Stimulated activated CD4-positive, alpha-beta T cell treated with anti-CD3 and anti-CD28 coated beads, Interleukin-2, amount 100 ng/mL, for 48 hours (primary cell): ENCODE results near the gene RPS6KA4.
A peak's percentile ranks its signal among the peaks of the same experiment; 100 is the strongest.

Experiments used
- DNase-seq, 2 donors: peaks; one replicate each; pipeline ENCODE4 v3.0.0-alpha.2; 2020

The RPS6KA4 gene

DNA sequence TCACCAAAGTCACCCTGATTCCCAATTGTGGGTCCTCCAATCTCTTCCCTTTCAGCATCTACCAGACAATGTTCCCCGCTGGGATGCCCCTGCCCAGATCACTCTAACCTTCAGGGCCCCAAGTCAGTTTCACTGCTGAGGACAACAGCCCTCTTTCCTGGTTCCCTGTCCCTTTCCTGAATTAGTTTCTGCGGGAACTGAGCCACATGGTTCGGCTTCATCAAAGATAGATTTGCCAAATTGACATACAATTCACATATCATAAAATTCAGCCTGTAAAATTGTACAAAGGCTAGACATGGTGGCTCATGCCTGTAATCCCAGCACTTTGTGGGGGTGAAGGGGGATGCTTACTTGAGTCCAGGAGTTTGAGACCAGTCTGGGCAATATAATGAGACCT, 31.0 kb upstream of the RPS6KA4 start:
- no peak for DNase-seq

DNA sequence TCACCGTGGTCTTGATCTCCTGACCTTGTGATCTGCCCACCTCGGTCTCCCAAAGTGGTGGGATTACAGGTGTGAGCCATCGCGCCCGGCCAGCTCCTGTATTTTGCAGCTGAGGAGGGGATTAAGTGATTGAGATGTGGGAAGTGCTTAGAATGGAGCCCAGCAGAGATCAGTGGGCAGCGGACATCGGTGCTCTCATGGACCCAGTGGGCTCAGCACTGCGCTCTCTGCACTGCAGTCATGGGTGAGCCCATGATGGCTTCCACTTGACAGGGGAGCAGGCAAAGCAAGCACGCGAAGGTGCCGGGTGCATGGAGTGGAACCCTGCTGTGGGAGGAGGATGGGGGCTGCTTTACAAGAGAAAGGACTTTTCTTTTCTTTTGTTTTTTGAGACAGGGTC, 28.1 kb upstream of the RPS6KA4 start:
- no peak for DNase-seq

DNA sequence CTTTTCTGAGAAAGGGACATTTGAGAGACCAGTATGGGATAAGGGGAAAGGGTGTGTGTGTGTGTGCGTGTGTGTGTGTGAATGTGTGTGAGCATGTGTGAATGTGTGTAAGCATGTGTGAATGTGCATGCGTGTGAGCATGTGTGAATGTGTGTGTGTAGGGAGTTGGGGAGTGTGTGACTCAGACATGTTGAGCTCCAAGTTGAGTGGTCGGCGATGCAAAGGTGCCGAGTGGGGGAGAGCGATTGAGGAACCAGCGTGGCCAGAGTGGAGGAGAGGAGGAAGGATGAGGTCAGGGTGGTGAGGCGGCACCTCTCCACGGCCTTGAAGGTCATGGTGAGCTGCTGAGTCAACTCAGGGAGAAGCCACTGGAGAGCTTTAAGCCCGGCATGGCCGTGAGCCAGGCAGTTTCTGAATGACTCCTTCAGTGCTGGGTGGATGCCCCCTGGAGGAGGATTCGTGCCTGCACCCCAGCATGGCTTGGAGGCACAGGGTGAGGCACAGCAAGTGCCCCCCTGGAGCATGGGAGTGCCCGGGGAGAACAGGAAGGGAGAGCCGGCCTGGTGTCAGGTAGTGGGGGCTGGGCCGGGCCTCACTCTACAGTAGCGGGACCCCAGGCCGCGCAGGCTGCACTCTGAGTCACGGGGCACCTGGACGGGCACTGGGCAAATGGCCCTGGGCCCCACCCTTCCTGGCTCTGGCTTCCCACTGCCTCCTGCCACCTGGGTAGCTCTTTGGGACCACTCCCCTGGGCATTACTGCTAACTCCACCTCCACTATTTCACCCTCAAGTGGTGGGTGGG, 27.2 kb upstream of the RPS6KA4 start:
- DNase-seq: peak; percentile 67 to 69

DNA sequence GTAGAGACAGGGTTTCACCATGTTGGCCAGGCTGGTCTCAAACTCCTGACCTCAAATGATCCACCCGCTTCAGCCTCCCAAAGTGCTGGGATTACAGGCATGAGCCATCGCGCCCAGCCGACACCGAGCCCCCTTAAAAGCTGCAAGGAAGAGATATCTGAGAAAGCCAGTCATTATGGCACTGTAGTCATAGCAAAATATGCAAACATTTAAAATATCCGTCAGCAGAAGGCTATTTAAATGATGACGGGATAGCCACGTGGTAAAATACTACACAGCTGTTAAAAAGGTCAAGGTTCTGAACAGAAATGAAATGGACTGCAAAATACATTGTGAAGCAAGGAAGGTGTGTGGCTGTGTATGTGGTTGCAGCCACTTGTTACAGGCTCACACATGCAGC, 25.4 kb upstream of the RPS6KA4 start:
- no peak for DNase-seq

DNA sequence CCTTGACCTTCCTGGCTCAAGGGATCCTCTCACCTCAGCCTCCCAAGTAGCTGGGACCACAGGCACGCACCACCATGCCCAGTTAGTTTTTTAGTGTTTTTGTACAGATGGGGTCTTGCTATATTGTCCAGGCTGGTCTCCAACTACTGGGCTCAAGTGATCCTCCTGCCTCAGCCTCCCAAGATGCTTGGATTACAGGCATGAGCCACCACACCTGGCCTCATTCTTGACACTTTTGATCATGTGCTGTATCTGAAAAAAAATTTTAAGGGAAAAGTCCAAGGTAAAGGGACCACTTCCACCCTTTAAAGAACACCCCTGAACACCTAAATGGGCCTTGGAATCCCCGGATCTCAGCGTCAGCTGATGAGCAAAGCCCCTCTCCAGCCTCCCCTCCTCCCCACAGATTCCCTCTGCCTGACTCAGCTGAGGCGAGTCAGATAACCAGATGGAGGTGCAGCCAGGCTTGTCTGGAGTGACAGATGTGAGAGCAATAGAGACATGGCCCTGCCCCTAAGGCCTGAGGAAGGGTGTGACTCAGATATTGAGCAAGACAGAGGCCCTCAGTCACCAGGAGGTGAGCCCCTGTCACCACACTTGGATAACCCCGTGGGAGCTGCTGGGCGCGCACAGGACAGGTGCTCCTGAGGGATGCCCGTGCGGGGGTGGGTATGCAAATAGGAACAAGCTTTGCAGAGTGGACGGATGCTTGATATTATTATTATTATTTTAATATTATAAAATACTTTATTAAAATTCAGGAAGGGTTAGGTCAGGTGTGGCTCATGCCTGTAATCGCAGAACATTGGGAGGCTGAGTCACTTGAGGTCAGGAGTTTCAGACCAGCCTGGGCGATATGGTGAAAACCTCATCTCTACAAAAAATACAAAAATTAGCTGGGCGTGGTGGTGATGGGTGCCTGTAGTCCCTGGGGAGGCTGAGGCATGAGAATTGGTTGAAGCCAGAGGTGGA, 23.9 kb upstream of the RPS6KA4 start:
- peak in 1 of 2 donors; percentile 46 for DNase-seq

DNA sequence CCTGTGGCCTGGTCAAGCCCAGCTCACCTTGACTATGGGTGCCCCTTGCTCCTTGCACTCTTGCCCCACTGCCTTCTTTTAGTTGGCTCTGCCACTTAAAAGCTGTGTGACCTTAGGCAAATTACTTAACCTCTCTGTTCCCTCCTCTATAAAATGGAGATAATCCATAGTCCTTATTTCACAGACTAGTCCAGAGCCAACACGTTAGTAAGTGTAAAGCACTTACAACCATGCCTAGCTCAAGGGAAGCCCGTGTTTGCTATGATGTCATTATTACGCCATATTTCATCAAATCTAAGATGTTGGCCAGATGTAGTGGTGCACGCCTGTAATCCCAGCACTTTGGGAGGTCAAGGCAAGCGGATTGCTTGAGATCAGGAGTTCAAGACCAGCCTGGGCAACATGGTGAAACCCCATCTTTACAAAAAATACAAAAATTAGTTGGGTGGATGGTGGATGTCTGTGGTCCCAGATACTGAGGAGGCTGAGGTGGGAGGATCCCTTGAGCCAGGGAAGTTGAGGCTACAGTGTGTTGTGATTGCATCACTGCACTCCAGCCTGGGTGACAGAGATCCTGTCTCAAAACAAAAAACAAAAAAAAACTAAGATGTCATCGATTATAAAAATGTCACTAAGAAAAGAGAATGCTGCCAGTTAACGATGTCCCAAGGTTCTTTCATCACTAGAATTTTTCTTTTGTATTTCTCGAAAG, 21.3 kb upstream of the RPS6KA4 start:
- DNase-seq: no peak

DNA sequence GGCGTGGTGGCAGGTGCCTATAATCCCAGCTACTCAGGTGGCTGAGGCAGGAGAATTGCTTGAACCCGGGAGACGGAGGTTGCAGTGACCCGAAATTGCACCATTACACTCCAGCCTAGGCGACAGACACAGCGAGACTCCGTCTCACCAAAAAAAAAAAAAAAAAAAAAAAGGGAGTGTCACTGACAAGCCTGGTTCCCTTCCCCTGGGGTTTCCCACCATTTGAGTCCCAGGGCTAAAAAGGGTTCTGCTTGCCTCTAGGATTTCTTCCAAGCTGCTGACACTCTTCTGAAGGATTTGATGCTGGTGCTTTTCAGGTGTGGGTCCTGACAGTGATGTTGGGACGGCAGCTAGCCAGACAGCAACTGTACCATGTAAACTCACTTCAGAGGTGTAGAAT, 20.2 kb upstream of the RPS6KA4 start:
- no peak for DNase-seq

DNA sequence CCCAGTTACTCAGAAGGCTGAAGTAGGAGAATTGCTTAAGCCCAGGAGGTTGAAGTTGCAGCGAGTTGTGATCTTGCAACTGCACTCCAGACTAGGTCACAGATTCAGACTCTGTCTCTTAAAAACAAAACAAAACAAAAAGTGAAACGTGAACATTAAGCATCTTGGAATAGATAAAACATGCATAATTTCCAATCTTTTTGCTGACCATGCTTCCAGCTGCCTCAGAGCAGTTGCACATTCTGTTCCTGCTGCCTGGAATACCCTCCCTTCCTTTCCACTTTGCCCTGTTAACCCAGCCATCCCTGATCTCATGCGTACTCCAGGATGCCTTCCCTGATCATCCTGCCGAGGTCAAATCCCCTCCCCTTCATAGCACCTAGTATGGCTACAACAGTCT, 19.7 kb upstream of the RPS6KA4 start:
- no peak for DNase-seq

DNA sequence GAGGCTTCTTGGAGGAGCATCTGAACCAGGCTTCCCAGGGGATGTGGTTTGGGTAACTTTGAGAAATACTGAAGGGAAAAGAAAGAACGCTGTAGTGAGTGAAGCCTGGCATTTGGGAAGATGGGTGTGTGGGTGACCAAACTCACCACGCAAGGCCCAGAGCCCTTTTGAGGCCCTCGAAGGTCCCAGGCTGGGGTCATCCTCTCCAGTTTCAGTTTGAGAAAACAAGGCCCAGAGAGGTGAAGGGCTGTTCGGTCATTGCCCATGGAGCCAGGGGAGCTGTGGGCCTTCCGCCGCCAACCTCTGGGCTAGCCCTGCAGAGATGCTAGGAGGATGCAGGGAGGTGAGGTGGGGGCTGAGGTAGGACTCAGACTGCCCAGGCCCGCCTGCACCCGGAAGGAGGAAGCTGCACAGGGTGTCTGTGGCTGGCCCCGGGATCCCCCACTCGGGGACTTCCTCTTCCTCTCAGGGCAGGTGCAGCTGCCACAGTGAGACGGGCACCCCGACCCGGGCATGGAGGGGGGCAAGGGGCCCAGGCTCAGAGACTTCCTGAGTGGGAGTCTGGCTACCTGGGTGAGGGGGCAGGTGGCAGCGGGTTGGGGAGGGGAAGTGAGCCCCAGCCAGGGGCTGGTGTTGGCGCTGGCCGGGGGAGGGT, 19.1 kb upstream of the RPS6KA4 start, which contains the start of gene CCDC88B:
Gene CCDC88B (plus strand): TSS at position 451 of the 655 bp plus-strand sequence. CDS start 63 bp downstream, at position 514.
- peak; percentile 62 to 74 for DNase-seq

DNA sequence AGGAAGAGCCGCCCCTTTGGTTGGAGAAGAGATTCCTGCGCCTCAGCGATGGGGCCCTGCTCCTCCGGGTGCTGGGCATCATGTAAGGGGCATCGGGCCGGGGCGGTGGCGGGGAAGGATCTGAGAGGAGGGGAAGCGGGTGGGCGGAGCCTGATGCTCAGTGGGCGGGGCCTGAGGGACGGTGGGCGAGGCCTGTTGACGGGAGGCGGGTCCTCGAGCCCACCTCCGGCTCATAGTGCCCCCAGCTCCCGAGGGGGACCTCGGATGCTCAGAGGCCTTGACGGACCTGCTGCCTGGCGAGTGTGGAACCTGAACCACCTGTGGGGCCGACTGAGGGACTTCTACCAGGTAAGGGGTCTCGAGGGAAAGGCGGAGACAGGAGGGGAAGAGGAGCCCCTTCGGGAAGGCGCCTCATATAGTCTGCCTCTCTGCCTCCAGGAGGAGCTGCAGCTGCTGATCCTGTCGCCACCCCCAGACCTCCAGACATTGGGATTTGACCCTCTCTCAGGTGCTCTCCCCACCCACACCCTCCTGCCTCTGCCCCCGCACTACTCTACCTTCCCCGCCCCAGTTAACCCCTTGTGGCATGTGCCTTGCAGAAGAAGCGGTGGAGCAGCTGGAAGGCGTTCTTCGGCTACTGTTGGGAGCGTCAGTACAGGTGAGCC, 18.2 kb upstream of the RPS6KA4 start:
- peak; percentile 77 to 89 for DNase-seq

DNA sequence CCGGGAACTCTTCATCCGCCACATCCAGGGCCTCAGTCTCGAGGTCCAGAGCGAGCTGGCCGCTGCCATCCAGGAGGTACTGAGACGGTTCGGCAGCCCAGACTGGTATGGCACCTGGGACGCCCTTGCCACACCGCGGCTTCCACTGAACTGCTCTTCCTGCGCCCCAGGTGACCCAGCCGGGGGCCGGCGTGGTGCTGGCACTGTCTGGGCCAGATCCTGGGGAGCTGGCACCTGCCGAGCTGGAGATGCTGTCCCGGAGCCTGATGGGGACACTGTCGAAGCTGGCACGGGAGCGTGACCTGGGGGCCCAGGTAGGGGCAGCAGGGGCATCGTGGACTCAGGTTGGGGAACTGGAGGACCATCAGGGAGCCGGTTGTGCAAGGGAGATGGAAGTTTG, 17.5 kb upstream of the RPS6KA4 start:
- no peak for DNase-seq

DNA sequence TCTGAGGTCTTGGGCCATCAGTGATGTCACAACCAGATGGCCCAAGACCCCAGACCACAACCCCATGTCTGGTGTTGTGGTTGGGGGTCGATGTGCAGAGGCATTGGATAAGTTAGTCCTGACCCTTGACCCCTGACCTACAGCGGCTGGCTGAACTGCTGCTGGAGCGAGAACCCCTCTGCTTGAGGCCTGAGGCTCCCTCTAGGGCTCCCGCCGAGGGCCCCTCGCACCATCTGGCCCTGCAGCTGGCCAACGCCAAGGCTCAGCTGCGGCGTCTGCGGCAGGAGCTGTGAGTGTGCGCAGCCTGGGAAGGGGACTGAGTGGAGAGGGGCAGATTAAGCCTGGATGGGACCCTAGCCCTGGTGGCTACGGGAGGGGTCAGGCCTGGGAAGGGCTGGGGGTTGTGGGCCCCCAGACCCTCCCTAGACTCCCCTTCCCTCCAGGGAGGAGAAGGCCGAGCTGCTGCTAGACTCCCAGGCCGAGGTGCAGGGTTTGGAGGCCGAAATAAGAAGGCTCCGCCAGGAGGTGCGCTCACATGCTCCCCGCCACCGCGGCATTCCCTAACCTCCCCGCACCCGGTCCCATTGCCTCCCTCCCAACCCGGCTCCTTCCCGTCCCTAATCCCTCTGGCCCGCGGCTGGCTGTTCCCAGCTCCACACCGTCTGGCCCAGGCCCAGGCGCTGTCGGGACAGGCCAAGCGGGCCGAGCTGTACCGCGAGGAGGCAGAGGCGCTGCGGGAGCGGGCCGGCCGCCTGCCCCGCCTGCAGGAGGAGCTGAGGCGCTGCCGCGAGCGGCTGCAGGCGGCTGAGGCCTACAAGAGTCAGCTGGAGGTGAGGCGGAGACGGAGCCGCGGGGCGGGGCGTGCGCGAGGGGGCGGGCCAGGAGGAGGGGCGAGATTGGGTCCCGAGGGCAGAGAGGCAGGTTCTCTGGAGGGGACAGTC, 16.8 kb upstream of the RPS6KA4 start:
- DNase-seq: peak; percentile 93 to 95

DNA sequence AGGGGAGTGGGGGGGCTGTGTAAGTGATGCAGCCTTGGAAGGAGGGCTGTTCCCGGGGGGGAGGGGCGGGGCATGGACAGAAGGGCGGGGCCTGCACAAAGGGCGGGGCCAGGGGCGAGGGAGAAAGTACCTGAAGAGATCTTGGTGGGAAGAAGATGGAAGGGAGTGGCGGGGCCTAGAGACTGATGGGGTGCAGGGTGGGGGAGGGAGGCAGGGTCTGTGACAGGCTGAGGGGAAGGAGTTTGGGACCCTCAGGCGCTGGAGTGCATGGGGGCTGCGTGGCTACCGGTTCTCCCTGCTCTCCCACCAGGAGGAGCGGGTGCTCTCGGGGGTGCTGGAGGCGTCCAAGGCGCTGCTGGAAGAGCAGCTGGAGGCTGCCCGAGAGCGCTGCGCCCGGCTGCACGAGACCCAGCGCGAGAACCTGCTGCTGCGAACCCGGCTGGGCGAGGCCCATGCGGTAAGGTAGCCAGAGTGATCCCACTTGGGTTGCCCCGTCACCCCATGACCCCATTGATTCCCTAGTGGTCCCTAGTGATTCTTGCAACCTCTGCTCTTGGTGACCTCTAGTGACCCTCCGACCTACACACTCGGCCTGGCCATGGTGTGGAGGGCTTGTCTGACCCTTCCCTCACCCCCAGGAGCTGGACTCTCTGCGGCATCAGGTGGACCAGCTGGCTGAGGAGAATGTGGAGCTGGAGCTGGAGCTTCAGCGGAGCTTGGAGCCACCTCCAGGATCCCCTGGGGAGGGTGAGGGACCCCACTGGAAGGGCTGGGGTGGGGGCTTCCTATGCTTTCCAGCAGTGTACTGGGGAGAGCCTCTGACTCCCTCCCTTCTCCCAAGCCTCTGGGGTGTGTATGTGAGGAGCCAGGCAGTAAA, 15.9 kb upstream of the RPS6KA4 start:
- no peak for DNase-seq

DNA sequence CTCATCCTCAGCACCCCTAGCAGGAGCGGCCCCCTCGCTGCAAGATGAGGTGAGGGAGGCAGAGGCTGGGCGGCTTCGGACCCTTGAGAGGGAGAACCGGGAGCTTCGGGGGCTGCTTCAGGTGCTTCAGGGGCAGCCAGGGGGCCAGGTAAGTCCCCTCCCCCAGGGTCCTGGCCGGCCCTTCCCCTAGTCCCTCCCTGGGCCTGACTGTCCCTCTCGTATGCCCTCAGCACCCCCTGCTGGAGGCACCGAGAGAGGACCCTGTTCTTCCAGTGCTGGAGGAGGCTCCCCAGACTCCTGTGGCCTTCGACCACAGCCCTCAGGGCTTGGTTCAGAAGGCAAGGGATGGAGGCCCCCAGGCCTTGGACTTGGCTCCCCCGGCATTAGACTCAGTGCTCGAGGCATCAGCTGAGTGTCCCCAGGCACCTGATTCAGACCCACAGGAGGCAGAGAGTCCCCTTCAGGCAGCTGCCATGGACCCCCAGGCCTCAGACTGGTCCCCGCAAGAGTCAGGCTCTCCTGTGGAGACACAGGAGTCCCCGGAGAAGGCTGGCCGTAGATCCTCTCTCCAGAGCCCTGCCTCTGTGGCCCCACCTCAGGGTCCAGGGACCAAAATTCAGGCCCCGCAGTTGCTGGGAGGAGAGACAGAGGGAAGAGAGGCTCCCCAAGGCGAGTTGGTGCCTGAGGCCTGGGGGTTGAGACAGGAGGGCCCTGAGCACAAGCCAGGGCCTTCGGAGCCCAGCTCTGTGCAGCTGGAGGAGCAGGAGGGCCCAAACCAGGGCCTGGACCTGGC, 15.0 kb upstream of the RPS6KA4 start:
- no peak for DNase-seq

DNA sequence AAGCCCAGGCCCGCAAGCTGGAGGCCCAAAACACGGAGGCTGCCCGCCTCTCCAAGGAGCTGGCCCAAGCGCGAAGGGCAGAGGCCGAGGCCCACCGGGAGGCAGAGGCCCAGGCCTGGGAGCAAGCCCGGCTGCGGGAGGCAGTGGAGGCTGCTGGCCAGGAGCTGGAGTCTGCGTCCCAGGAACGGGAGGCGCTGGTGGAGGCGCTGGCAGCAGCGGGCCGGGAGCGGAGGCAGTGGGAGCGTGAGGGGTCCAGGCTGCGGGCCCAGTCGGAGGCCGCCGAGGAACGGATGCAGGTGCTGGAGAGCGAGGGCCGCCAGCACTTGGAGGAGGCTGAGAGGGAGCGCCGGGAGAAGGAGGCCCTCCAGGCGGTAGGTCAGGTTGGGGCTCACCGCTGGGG, 14.2 kb upstream of the RPS6KA4 start:
- no peak for DNase-seq

DNA sequence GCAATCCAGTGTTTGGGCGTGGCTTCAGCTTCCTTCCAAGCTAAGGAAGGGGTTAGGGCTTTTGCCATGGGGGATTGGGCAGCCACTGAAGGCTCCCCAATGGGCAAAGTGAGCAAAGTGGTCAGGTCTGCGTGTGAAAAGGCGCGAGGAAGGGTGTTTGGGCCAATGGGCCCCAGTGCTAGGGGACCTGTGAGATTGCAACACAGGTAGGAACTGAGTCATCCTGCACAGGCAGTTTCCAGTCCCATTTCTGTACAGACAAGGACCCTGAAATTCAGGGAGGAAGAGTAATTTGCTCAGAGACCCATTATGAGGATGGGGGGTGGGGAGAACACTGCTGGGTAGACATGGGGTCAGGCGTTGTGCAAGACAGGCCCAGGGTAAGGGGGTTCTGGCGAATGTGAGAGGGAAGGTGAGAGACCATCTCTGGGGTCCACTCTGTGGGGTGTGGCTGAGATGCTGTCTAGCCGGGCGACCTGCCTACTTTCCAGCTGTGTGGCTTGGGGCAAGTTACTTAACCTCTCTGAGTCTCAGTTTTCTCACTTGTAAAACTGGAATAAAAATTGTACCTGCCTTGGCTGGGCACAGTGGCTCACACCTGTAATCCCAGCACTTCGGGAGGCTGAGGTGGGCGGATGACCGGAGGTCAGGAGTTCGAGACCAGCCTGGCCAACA, 11.6 kb upstream of the RPS6KA4 start:
- no peak for DNase-seq

DNA sequence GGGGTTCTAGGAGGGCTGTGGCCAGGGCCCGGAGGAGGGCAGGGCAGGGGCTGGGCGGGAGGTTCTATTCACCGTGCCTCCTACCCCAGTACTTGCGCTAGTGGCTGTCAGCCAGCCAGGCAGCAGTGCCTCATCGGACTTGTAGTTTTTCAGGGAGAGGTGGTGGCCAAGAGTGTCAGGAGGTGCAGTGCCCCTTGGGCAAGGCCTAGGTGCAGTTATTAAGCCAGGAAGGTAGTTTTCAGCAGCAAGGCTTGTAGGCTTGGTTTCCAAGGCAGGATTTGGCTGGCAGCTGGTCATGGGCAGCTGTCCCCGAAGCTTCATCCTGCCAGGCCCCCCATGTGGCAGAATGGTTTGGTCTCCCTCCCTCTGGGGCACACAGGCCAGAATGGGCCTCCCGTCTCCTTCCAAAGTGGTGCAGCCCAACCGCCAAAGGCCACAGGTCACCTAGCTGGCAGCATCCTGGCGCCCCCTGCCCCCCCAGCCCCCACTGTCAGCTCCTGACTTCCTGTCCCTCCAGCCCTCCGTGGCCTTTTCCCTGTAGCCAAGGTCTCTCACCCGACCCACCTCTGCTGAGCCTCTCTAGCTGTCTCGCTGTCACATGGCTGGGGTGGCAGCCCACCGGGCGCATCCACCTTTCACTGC, 10.5 kb upstream of the RPS6KA4 start:
- no peak for DNase-seq

DNA sequence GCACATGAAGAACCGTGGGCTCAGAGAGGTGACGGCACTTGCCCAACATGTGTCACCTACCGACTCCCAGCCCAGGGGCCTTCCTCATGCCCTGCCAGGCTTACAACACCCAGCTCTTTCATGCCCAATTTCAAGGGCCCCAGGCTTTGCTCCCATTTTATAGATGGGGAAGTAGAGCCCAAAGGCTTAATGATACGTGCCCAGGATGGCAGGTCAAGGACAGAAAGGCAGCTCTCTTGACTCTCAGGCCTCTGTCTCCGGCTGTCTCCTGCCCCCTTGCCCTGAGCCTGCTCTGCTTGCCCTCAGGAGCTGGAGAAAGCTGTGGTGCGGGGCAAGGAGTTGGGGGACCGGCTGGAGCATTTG, 10.0 kb upstream of the RPS6KA4 start:
- DNase-seq: no peak
